H1 (cell line): ENCODE measurements around the gene SCPEP1.

Source experiments
- ATF2 ChIP-seq: IDR thresholded peaks from 2 replicates; pipeline ENCODE4 v1.6.1; 2012; ENCODE audit warnings: low read length, inconsistent platforms
- CEBPB ChIP-seq: IDR thresholded peaks from 2 replicates; pipeline ENCODE4 v1.6.1; 2012; ENCODE audit warnings: low read depth, low read length
- CTCF ChIP-seq, 3 experiments: IDR thresholded peaks; 1 replicate in 2 of 3; 2 replicates in 1 of 3; pipeline versions ENCODE4 v1.5.1 to v1.6.1; 2011; ENCODE audit warnings: low read length in 3 of 3, mild to moderate bottlenecking in 3 of 3, inconsistent platforms in 2 of 3, low read depth in 1 of 3, moderate library complexity in 1 of 3; ENCODE audit not compliant: insufficient read depth in 1 of 3; ENCODE audit errors: control extremely low read depth in 1 of 3
- EP300 ChIP-seq, 2 experiments: IDR thresholded peaks; 1 replicate in 1 of 2; 2 replicates in 1 of 2; pipeline ENCODE4 v1.6.1; 2011 to 2012; ENCODE audit warnings: low read depth in 2 of 2, low read length in 2 of 2, mild to moderate bottlenecking in 2 of 2, borderline replicate concordance in 1 of 2, inconsistent platforms in 1 of 2, moderate library complexity in 1 of 2
- EZH2 ChIP-seq: fragments of 200-600 bp; sonication (generic); IDR thresholded peaks from 2 replicates; pipeline ENCODE4 v1.7.1; 2012; ENCODE audit warnings: low read depth, mild to moderate bottlenecking, moderate library complexity, low read length, inconsistent platforms; ENCODE audit not compliant: severe bottlenecking
- FOSL1 ChIP-seq: IDR thresholded peaks from 2 replicates; pipeline ENCODE4 v1.6.1; 2011; ENCODE audit warnings: mild to moderate bottlenecking, low read depth, low read length, moderate library complexity; ENCODE audit not compliant: insufficient read depth
- GABPA ChIP-seq: IDR thresholded peaks from 2 replicates; pipeline ENCODE4 v1.6.1; 2011; ENCODE audit warnings: mild to moderate bottlenecking, low read length, moderate library complexity, borderline replicate concordance; ENCODE audit not compliant: insufficient read depth
- POLR2A ChIP-seq, 2 experiments: IDR thresholded peaks; 1 replicate in 1 of 2; 2 replicates in 1 of 2; pipeline ENCODE4 v1.6.1; 2011; ENCODE audit warnings: low read depth in 2 of 2, low read length in 2 of 2, mild to moderate bottlenecking in 2 of 2; ENCODE audit errors: control extremely low read depth in 1 of 2
- ZNF274 ChIP-seq: IDR thresholded peaks from 2 replicates; pipeline ENCODE4 v1.7.0; 2012; ENCODE audit warnings: low read length, borderline replicate concordance; ENCODE audit errors: extremely low read depth

GRCh38 chr17:57027852-57028251, 49.9 kb downstream of the SCPEP1 start:
- TF ChIP-seq CTCF (IDR thresholded peaks at IDR 0.05; ENCODE audit: control extremely low read depth in 1 of 3, insufficient read depth in 1 of 3, low read depth in 1 of 3, low read length in 3 of 3) (no peak), ZNF274 (no peak), GABPA (no peak), POLR2A (IDR thresholded peaks at IDR 0.05; ENCODE audit: control extremely low read depth in 1 of 2, low read depth in 2 of 2, low read length in 2 of 2) (no peak), CEBPB (no peak), ATF2 (no peak), EZH2 (no peak), FOSL1 (no peak), EP300 (IDR thresholded peaks at IDR 0.05; ENCODE audit: borderline replicate concordance in 1 of 2, low read depth in 2 of 2, low read length in 2 of 2) (no peak)
